Activated naive CD8-positive, alpha-beta T cell treated with anti-CD3 and anti-CD28 coated beads for 36 hours (primary cell): ENCODE results near the gene TNK1. TPM values are rescaled to one million over a fixed set of nuclear protein-coding genes. Genes with fewer than 3 reads are reported as not detected.

ENCODE experiments used
- DNase-seq: peaks from one replicate; pipeline ENCODE4 v3.0.0; 2021
- H3K27ac Mint-ChIP-seq: one replicate; pipeline ENCODE4 v1.8.0; 2022; ENCODE audit warnings: mild to moderate bottlenecking, moderate library complexity, mixed read lengths
- H3K27me3 Mint-ChIP-seq: one replicate; pipeline ENCODE4 v1.8.0; 2022; ENCODE audit warnings: mild to moderate bottlenecking, mixed read lengths
- H3K36me3 Mint-ChIP-seq: one replicate; pipeline ENCODE4 v1.8.0; 2021; ENCODE audit warnings: mild to moderate bottlenecking, mixed read lengths
- H3K4me1 Mint-ChIP-seq: one replicate; pipeline ENCODE4 v1.8.0; 2021; ENCODE audit warnings: mixed read lengths
- H3K4me3 Mint-ChIP-seq: one replicate; pipeline ENCODE4 v1.8.0; 2022; ENCODE audit warnings: mild to moderate bottlenecking, moderate library complexity, mixed read lengths
- H3K9me3 Mint-ChIP-seq: one replicate; pipeline ENCODE4 v1.8.0; 2022; ENCODE audit warnings: mixed read lengths
- total RNA-seq, 2 experiments: library from RNA; stranded (reverse); gene quantifications; one replicate each; pipeline ENCODE4 v1.2.3, GENCODE V29; 2021

Gene TNK1
- total RNA-seq, 2 experiments from 2014 or later, result 4.3 to 5.0 TPM

GRCh38 chr17:7409716-7410115, 28.8 kb downstream of the TNK1 start:
- H3K4me3 Mint-ChIP-seq, result no peak overlapping the region
- H3K36me3 Mint-ChIP-seq, result no peaks in the 10 kb centered on the region
- no peaks in the 10 kb centered on the region for H3K27me3 Mint-ChIP-seq
- no peaks in the 10 kb centered on the region for H3K9me3 Mint-ChIP-seq
- DNase-seq, result no peak
- H3K4me1 Mint-ChIP-seq, result peaks cover 10% of the 10 kb centered on the region
- H3K27ac Mint-ChIP-seq, result no peak overlapping the region

GRCh38 chr17:7410634-7411426, 29.9 kb downstream of the TNK1 start:
- Mint-ChIP-seq H3K4me3 (no peak overlapping the region), H3K4me1 (peaks cover 8% of the 10 kb centered on the region), H3K27ac (no peak overlapping the region)

GRCh38 chr17:7411427-7411750, 30.5 kb downstream of the TNK1 start:
- Mint-ChIP-seq H3K9me3 (no peaks in the 10 kb centered on the region), H3K27me3 (no peaks in the 10 kb centered on the region), H3K4me1 (peaks cover 5% of the 10 kb centered on the region), H3K36me3 (no peaks in the 10 kb centered on the region), H3K27ac (no peak overlapping the region), H3K4me3 (no peak overlapping the region)
- DNase-seq, result no peak

More at GRCh38 chr17:7410634-7411426, 29.9 kb downstream of the TNK1 start:
- DNase-seq, result no peak
- Mint-ChIP-seq H3K27me3 (no peaks in the 10 kb centered on the region), H3K9me3 (no peaks in the 10 kb centered on the region), H3K36me3 (no peaks in the 10 kb centered on the region)

- Mint-ChIP-seq H3K36me3 (no peaks in the 10 kb centered on the region), H3K27ac (no peak overlapping the region), H3K4me1 (no peaks in the 10 kb centered on the region), H3K9me3 (no peaks in the 10 kb centered on the region), H3K27me3 (no peaks in the 10 kb centered on the region), H3K4me3 (no peak overlapping the region)
- DNase-seq, result no peak
Observed at GRCh38 chr17:7413346-7413985, 32.6 kb downstream of the TNK1 start.

- H3K27me3 Mint-ChIP-seq, result no peaks in the 10 kb centered on the region
Observed at GRCh38 chr17:7414837-7415236, 33.9 kb downstream of the TNK1 start.

GRCh38 chr17:7415784-7416183, 34.9 kb downstream of the TNK1 start:
- Mint-ChIP-seq H3K27ac (no peak overlapping the region), H3K9me3 (no peaks in the 10 kb centered on the region), H3K4me3 (no peak overlapping the region), H3K4me1 (no peaks in the 10 kb centered on the region), H3K36me3 (no peaks in the 10 kb centered on the region), H3K27me3 (no peaks in the 10 kb centered on the region)
- DNase-seq, result no peak

More at GRCh38 chr17:7414837-7415236, 33.9 kb downstream of the TNK1 start:
- Mint-ChIP-seq H3K36me3 (no peaks in the 10 kb centered on the region), H3K27ac (no peak overlapping the region), H3K4me1 (no peaks in the 10 kb centered on the region), H3K4me3 (no peak overlapping the region), H3K9me3 (no peaks in the 10 kb centered on the region)
- no peak for DNase-seq

GRCh38 chr17:7416323-7416722, 35.4 kb downstream of the TNK1 start:
- Mint-ChIP-seq H3K4me1 (no peaks in the 10 kb centered on the region), H3K4me3 (no peak overlapping the region), H3K36me3 (no peaks in the 10 kb centered on the region), H3K27me3 (no peaks in the 10 kb centered on the region), H3K27ac (no peak overlapping the region), H3K9me3 (no peaks in the 10 kb centered on the region)
- no peak for DNase-seq

GRCh38 chr17:7417056-7417655, 36.3 kb downstream of the TNK1 start:
- Mint-ChIP-seq H3K9me3 (no peaks in the 10 kb centered on the region), H3K27me3 (no peaks in the 10 kb centered on the region), H3K4me1 (no peaks in the 10 kb centered on the region), H3K27ac (no peak overlapping the region), H3K4me3 (no peak overlapping the region), H3K36me3 (no peaks in the 10 kb centered on the region)
- DNase-seq, result no peak

- Mint-ChIP-seq H3K4me3 (no peak overlapping the region), H3K4me1 (no peaks in the 10 kb centered on the region), H3K27me3 (no peaks in the 10 kb centered on the region), H3K36me3 (no peaks in the 10 kb centered on the region), H3K27ac (no peak overlapping the region), H3K9me3 (no peaks in the 10 kb centered on the region)
- no peak for DNase-seq
Observed at GRCh38 chr17:7418472-7419152, 37.7 kb downstream of the TNK1 start.

- Mint-ChIP-seq H3K27me3 (no peaks in the 10 kb centered on the region), H3K9me3 (no peaks in the 10 kb centered on the region), H3K36me3 (no peaks in the 10 kb centered on the region), H3K27ac (no peak within 1 kb of the TSS), H3K4me3 (no peak within 1 kb of the TSS), H3K4me1 (no peaks in the 10 kb centered on the region)
- DNase-seq, result no peak
Observed at GRCh38 chr17:7419819-7420610, 39.1 kb downstream of the TNK1 start, which contains the start of gene SPEM1. SPEM1 (plus strand) TSS chr17:7420324; CDS start chr17:7420385, 61 bp downstream.

GRCh38 chr17:7421186-7421585, 40.3 kb downstream of the TNK1 start:
- Mint-ChIP-seq H3K4me1 (no peaks in the 10 kb centered on the region), H3K27me3 (no peaks in the 10 kb centered on the region), H3K9me3 (no peaks in the 10 kb centered on the region), H3K36me3 (no peaks in the 10 kb centered on the region), H3K4me3 (no peak overlapping the region), H3K27ac (no peak overlapping the region)
- no peak for DNase-seq

- H3K9me3 Mint-ChIP-seq, result no peaks in the 10 kb centered on the region
- no peaks in the 10 kb centered on the region for H3K4me1 Mint-ChIP-seq
- DNase-seq, result no peak
- H3K27me3 Mint-ChIP-seq, result no peaks in the 10 kb centered on the region
- H3K36me3 Mint-ChIP-seq, result no peaks in the 10 kb centered on the region
- H3K27ac Mint-ChIP-seq, result no peak overlapping the region
- H3K4me3 Mint-ChIP-seq, result no peak overlapping the region
Observed at GRCh38 chr17:7423679-7424078, 42.8 kb downstream of the TNK1 start.

- no peaks in the 10 kb centered on the region for H3K27me3 Mint-ChIP-seq
- H3K4me3 Mint-ChIP-seq, result no peak within 1 kb of the TSS
- no peaks in the 10 kb centered on the region for H3K9me3 Mint-ChIP-seq
- no peak for DNase-seq
- H3K36me3 Mint-ChIP-seq, result no peaks in the 10 kb centered on the region
- H3K4me1 Mint-ChIP-seq, result no peaks in the 10 kb centered on the region
- no peak within 1 kb of the TSS for H3K27ac Mint-ChIP-seq
Observed at GRCh38 chr17:7425316-7425715, 44.4 kb downstream of the TNK1 start, which contains the start of gene SPEM2. SPEM2 (plus strand) TSS chr17:7425616; CDS start chr17:7425689, 73 bp downstream.

- H3K4me3 Mint-ChIP-seq, result no peak overlapping the region
- H3K36me3 Mint-ChIP-seq, result no peaks in the 10 kb centered on the region
Observed at GRCh38 chr17:7425756-7426155, 44.9 kb downstream of the TNK1 start.

More at GRCh38 chr17:7425756-7426155, 44.9 kb downstream of the TNK1 start:
- no peaks in the 10 kb centered on the region for H3K27me3 Mint-ChIP-seq
- H3K4me1 Mint-ChIP-seq, result no peaks in the 10 kb centered on the region
- no peaks in the 10 kb centered on the region for H3K9me3 Mint-ChIP-seq
- H3K27ac Mint-ChIP-seq, result no peak overlapping the region
- DNase-seq, result no peak
